Hindlimb muscle (tissue), 1 donor: Measurements from ENCODE around the gene PEX10. TPM values are rescaled to one million over a fixed set of nuclear protein-coding genes. Genes with fewer than 3 reads are reported as not detected.
"Not testable (repeated sequence)": the region's sequence is repeated elsewhere in the genome, so short reads cannot be mapped to it uniquely, and the experiment has no call there.

Experiments
- DNase-seq: peaks from one replicate; pipeline ENCODE4 v3.0.0-alpha.2; 2013
- polyA plus RNA-seq: library from polyadenylated mRNA; unstranded; fragments of 120-200 nt; gene quantifications from one replicate; pipeline ENCODE4 v1.2.1, GENCODE V29; 2013; ENCODE audit not compliant: insufficient read length

Gene PEX10
- polyA plus RNA-seq, result 22.9 TPM

DNA sequence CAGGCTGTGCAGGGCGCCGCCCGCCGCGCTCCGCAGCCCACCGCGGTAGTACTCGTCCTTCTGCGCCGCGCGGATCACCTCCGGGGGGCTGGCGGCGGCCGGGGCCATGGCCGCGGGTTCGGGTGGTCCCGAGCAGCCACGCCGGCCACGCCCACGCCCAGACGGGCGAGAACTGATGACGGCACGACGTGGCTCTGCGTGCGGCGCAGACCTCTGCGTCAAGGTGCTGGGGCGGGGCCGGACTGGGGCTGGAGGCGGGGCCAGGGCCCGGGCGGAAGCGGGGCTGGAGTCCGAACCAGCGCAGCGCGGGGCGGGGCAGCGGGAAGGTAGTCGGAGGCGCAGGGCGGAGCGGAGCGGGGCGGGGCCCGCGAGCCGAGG is at the start of gene PEX10:
Gene PEX10 (minus strand): TSS at position 170 of the 378 bp plus-strand sequence. CDS start 62 bp downstream, at position 108.
- peak; percentile 96 for DNase-seq

GRCh38 chr1:2460996-2461751 is 48.8 kb upstream of the PEX10 start:
- DNase-seq, result no peak

DNA sequence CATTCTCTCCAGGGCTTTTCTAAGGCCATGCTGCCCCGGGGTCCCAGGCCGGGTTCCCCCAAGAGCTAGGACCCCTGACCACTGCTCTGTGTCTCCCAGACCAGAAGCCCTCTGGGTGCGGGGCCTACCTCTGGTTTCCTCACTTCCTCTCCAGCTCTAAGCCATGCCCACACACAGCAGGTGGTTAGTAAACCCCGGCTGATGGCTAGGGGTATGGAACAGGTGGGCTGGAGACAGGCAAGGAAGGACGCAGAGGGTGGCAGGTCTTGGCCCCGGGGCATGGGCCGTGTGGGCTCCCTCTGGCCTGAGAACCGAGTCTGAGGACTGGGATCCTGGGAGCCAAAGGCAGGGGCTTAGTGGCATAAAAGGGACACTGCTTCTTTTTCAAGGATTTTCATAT is 47.8 kb upstream of the PEX10 start:
- DNase-seq, result no peak

DNA sequence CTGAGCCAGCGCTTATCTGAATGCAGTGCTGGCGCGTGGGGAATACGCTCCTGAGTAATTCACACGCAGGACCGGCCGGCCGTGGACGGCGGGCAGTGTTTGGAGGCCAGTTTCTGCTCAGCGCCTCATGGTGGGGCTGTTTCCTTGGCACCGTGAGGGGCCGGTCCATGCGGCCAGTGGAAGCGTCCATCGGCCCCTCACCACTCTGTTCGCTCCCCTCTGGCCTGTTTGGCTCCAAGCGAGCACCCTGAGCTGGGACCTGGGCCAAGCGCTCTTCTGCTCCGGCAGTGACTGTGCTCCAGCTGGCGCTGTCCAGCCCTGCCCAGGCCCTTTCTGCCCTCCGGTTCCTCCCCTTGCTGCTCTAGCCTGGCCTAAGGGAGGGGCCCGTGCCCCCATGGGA is 47.4 kb upstream of the PEX10 start:
- DNase-seq, result peak; percentile 26

- not testable (repeated sequence) for DNase-seq
Observed at GRCh38 chr1:2459102-2459753, 46.9 kb upstream of the PEX10 start.

- DNase-seq, result no peak
Observed at GRCh38 chr1:2458687-2459086, 46.3 kb upstream of the PEX10 start.

DNA sequence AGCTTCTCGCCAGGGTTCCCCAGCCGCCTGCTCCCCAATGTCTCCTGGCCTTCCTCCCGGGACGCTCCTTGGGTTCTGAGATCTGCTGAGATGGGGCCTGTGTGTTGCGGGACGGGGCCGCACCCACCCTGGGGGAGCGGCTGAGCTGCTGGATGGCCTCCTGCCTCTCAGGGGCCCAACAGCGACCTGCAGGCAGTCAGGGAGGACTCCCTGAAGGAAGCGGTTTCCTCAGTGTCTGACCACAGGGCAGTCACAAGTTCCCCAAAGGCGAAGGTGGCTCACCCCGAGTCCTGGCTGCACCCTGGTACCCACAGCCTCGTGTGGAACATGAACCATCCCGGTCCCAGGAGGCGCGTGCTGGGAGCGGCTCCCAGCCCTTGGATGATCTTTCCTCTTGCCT is 45.1 kb upstream of the PEX10 start:
- no peak for DNase-seq

GRCh38 chr1:2455757-2456156 is 43.4 kb upstream of the PEX10 start:
- no peak for DNase-seq

- DNase-seq, result no peak
Observed at GRCh38 chr1:2454227-2454626, 41.9 kb upstream of the PEX10 start.

DNA sequence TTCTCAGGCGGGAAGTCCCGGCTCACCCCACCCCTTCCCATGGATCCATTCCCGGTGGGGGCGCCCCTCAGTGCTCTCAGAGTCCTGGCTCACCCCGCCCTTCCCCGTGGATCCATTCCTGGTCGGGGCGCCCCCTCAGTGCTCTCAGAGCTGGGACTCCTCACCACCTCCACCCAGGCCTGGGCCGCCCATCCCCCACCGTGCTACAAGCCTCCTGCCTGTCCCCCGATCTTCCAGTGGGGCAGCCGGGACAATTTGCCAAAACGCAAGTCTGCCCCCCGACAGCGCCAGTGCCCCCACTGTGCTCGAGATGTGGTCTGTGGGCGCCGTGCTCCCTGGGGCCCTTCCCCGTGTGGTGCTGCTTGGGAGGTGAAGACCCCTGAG is 40.6 kb upstream of the PEX10 start:
- DNase-seq, result no peak

DNA sequence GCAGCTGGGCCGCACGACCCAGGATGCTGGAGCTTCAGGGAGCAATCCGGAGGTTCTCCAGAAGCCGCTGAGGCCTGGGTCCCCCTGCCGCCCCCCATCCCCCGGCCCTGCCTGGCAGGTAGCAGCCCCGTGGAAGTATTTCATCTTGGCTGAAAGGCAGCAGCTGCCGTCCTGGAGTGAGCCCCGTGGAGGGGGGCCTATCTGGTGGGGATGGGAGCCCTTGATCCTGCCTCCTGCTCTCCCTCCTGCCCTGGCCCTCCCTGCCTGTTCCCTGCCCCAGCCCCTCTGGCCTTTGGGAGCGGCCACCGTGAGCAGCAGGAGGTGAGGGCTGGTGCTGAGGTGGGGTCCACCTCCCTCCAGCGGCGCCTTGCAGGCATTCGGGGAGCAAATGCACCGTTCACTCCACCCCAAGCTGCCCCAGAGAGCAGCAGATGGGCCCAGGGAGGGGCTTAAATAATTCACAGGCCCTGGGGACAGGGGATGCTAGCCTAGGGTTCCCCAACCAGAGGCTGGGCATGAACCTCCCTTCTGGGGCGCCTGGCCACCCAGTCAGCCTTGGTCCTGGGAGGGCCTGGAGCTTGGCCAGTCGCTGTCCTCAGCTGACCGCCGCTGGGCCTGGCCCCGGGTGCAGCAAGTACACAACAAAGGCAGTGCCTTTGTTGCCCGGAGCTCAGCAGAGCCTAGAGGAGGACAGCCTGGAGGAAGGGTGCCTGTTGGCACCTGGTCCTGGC is 40.0 kb upstream of the PEX10 start:
- no peak for DNase-seq

- DNase-seq, result no peak
Observed at GRCh38 chr1:2451741-2452140, 39.4 kb upstream of the PEX10 start.

- no peak for DNase-seq
Observed at GRCh38 chr1:2449636-2450454, 37.5 kb upstream of the PEX10 start.

DNA sequence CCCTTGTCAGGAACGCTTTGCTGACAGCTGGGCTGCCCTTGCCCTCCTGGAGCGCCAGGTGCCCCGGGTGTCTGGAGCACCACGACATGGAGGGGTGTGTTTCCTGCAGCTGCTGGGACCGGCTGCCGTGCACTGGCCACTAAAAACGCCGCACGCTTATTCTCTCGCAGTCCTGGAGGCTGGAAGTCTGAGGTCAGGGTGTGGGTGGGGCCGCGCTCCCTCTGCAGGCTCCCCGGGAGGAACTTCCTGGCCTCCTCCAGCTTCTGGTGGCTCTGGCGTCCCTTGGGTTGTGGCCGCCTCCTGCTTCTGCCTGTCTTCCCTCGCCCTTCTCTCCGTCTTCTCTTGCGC is 35.7 kb upstream of the PEX10 start:
- no peak for DNase-seq

- DNase-seq, result no peak
Observed at GRCh38 chr1:2447276-2448097, 35.1 kb upstream of the PEX10 start.

- DNase-seq, result no peak
Observed at GRCh38 chr1:2446861-2447260, 34.5 kb upstream of the PEX10 start.

DNA sequence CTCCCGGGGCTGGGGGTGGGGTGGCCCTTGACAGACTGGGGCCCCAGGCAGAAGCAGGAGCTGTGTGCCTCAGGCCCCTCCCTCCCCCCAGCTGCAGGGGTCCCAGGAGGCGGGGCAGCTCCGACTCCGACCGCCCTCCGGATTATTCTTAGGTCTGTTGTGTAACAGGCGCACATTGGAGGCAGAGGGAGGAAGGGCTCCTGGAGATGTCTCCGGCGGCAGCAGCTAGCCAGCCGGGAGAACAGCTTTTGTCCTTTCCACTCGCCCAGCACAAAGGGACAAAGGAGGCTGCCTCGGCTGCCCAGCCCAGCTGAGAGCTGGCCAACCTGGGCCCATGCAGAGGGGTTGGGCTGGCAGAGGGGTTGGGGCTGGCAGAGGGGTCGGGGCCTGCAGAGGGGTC is 34.0 kb upstream of the PEX10 start:
- DNase-seq, result no peak

DNA sequence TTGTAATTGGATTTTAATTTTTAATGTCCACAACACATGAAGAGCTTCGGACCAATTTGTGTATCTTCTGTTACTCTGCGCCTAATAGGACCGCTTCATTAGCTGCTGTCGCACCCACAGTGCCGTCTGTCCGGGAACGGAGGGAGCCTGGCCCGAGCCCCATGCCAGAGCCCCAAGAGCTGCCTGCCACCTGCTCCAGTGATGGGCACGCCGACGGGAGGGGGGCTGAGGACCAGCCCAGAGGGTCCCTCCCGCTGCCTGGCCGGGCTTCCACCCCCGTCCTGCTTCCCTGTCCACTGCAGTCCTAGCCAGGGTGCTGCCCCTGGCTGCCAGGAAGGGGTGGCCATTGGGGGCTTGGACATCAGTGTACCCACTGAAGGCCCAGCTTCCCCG is 33.5 kb upstream of the PEX10 start:
- no peak for DNase-seq

GRCh38 chr1:2445162-2445822 is 32.9 kb upstream of the PEX10 start:
- DNase-seq, result no peak

GRCh38 chr1:2444138-2444591 is 31.8 kb upstream of the PEX10 start:
- DNase-seq, result no peak
